ENCODE data around the gene ZDHHC7. TPM values are rescaled to one million over a fixed set of nuclear protein-coding genes. Genes with fewer than 3 reads are reported as not detected.

ZDHHC7 gene
- total RNA-seq, 1 experiment from 2014 or later: 46.3 TPM

DNA sequence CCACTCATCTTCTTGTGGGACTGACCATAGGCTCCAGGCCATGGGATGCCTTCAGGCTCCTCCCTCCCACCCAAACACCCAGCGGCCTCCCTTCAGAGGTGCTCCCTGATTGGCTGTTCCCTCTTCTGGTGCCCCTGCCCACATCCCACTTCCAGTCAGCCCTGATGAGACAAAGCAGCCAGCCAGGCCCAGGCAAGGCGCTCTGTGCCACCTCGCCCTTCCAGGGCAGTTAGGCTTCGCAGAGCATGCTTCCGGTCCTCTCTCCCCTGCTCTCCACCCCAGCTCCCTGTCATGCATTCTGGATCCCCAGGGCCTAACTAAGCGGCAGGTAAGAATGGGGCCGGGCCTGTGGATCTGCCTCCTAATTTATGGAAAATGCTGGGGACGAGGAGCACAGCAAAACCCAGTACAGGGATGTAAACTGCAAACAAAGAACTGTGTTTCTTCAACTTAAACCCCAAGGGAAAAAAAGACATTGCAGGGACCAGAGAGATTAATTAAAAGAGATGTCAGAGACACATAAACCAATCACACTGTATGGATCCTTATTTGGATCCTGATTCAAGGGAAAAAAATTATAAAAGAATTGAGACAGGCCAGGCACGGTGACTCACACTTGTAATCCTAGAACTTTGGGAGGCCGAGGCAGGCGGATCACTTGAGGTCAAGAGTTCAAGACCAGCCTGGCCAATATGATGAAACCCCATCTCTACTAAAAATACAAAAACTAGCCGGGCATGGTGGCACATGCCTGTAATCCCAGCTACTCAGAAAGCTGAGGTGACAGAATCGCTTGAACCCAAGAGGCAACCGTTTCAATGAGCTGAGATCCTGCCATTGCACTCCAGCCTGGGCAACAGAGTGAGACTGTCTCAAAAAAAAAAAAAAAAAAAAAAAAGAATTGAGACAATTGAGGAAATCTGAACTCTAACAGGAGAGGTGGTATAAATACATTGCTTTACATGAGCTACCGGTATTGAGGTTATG is 26.0 kb downstream of the ZDHHC7 start:
- no peaks in the 10 kb centered on the region for H3K27me3 Mint-ChIP-seq (ENCODE audit: insufficient read depth, unreplicated experiment)
- no peaks in the 10 kb centered on the region for H3K9me3 Mint-ChIP-seq (ENCODE audit: unreplicated experiment)
- peaks cover 24% of the 10 kb centered on the region for H3K4me1 Mint-ChIP-seq (ENCODE audit: insufficient read depth, unreplicated experiment)
- DNase-seq (ENCODE audit: unreplicated experiment): peak; percentile 69
- BruUV-seq (replicated peaks): no TSS peak
- intact Hi-C loops (cut with micrococcal nuclease): no loop called here
- TF ChIP-seq, protein P1, sequence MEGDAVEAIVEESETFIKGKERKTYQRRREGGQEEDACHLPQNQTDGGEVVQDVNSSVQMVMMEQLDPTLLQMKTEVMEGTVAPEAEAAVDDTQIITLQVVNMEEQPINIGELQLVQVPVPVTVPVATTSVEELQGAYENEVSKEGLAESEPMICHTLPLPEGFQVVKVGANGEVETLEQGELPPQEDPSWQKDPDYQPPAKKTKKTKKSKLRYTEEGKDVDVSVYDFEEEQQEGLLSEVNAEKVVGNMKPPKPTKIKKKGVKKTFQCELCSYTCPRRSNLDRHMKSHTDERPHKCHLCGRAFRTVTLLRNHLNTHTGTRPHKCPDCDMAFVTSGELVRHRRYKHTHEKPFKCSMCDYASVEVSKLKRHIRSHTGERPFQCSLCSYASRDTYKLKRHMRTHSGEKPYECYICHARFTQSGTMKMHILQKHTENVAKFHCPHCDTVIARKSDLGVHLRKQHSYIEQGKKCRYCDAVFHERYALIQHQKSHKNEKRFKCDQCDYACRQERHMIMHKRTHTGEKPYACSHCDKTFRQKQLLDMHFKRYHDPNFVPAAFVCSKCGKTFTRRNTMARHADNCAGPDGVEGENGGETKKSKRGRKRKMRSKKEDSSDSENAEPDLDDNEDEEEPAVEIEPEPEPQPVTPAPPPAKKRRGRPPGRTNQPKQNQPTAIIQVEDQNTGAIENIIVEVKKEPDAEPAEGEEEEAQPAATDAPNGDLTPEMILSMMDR (IDR thresholded peaks at IDR 0.05; ENCODE audit: unreplicated experiment): no peak
- H3K4me3 Mint-ChIP-seq (ENCODE audit: unreplicated experiment): no peak overlapping the region
- ChIA-PET CTCF (interaction anchor here (0.6 to 1.8 kb wide), 4 partner anchors 13 to 79 kb away, joined by 3 to 8 read pairs (median 4); no protein-coding TSS in a partner anchor), POLR2A (interaction anchor here (0.6 to 2.0 kb wide), 8 partner anchors 9 to 87 kb away, joined by 3 to 8 read pairs (median 4); partner anchors contain the start of gene KIAA0513)
- H3K36me3 Mint-ChIP-seq (ENCODE audit: insufficient read depth, unreplicated experiment): peaks cover 78% of the 10 kb centered on the region
- peak overlapping the region; percentile 67 for H3K27ac Mint-ChIP-seq (ENCODE audit: low read depth, unreplicated experiment)

- H3K36me3 Mint-ChIP-seq (ENCODE audit: insufficient read depth, unreplicated experiment): peaks cover 76% of the 10 kb centered on the region
- CTCF ChIA-PET: interaction anchor here (0.6 to 1.7 kb wide), 4 partner anchors 11 to 103 kb away, joined by 3 to 12 read pairs (median 5); no protein-coding TSS in a partner anchor
Measured at GRCh38 chr16:84982434-84982833, 28.9 kb downstream of the ZDHHC7 start.

DNA sequence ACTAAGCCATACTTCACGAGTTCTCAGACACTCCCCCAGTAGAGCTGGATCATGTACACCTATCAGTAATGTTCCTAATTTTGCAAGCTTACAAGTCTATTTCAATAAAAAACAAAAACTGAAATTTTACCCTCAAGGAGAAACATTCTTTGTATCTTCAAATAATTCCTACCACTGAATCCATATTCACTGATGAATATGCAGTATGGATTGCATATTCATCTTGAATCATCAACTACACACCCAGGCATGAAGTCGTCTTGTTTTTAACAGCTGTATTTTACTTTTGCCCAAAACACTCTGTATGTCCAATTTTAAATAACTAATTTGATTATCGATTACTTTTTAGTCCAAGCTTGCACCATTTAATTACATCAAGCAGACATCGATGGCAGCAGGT is 31.8 kb downstream of the ZDHHC7 start:
- H3K27me3 Mint-ChIP-seq (ENCODE audit: insufficient read depth, unreplicated experiment): no peaks in the 10 kb centered on the region
- no peaks in the 10 kb centered on the region for H3K9me3 Mint-ChIP-seq (ENCODE audit: unreplicated experiment)
- no peak overlapping the region for H3K4me3 Mint-ChIP-seq (ENCODE audit: unreplicated experiment)
- BruUV-seq (replicated peaks): no TSS peak
- H3K27ac Mint-ChIP-seq (ENCODE audit: low read depth, unreplicated experiment): peak overlapping the region; percentile 24
- DNase-seq (ENCODE audit: unreplicated experiment): no peak
- H3K4me1 Mint-ChIP-seq (ENCODE audit: insufficient read depth, unreplicated experiment): peaks cover 10% of the 10 kb centered on the region
- intact Hi-C loops (cut with micrococcal nuclease): no loop called here
- TF ChIP-seq, protein P1 (IDR thresholded peaks at IDR 0.05; ENCODE audit: unreplicated experiment): no peak
- ChIA-PET POLR2A (interaction anchor here (0.8 to 1.2 kb wide), 5 partner anchors 15 to 209 kb away, joined by 3 to 8 read pairs (median 4); partner anchors contain the start of genes KIAA0513 and ZDHHC7), CTCF (interaction anchor here (0.6 to 3.9 kb wide), 5 partner anchors 8 to 226 kb away, joined by 3 to 10 read pairs (median 4); no protein-coding TSS in a partner anchor)
- peaks cover 82% of the 10 kb centered on the region for H3K36me3 Mint-ChIP-seq (ENCODE audit: insufficient read depth, unreplicated experiment)

More at GRCh38 chr16:84982434-84982833, 28.9 kb downstream of the ZDHHC7 start:
- peaks cover 28% of the 10 kb centered on the region for H3K4me1 Mint-ChIP-seq (ENCODE audit: insufficient read depth, unreplicated experiment)
- H3K27me3 Mint-ChIP-seq (ENCODE audit: insufficient read depth, unreplicated experiment): no peaks in the 10 kb centered on the region
- TF ChIP-seq, protein P1 (IDR thresholded peaks at IDR 0.05; ENCODE audit: unreplicated experiment): no peak
- POLR2A ChIA-PET: interaction anchor here (1.0 to 1.5 kb wide), 4 partner anchors 10 to 16 kb away, joined by 3 to 11 read pairs (median 4); no protein-coding TSS in a partner anchor
- peak overlapping the region; percentile 77 for H3K27ac Mint-ChIP-seq (ENCODE audit: low read depth, unreplicated experiment)
- DNase-seq (ENCODE audit: unreplicated experiment): no peak
- H3K9me3 Mint-ChIP-seq (ENCODE audit: unreplicated experiment): no peaks in the 10 kb centered on the region
- intact Hi-C loops (cut with micrococcal nuclease): no loop called here
- BruUV-seq (replicated peaks): no TSS peak
- no peak overlapping the region for H3K4me3 Mint-ChIP-seq (ENCODE audit: unreplicated experiment)
